ENCODE results near the gene ERC1.
A peak's percentile ranks its signal among the peaks of the same experiment; 100 is the strongest.

ERC1 gene

DNA sequence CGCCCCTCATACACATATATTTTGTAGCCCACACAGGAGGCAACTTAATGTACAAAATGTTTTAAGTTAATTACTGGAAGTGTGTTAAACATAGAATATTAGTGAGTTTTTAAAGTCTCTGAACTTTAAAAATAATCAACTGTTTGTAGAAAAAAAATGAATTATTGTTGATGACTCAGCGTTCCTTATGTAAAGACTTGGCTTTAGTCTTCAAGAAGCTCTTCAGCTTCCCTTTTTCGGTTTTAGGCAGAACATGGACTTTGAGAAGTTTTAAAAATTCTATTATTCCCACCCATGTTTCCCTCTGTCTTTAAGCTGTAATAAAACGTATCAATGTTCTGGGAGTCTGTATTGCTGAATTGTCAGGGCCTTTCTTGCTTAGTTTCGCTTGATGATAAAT, 333.9 kb downstream of the ERC1 start:
- H3K27me3 ChIP-seq = no peaks in the 10 kb centered on the region
- peak overlapping the region; percentile 59 for H3K27ac ChIP-seq
- no peak overlapping the region for H3K4me3 ChIP-seq (ENCODE audit: low read depth in 1 of 2, low read length in 1 of 2)
- H3K36me3 ChIP-seq = no peaks in the 10 kb centered on the region
- H3K4me1 ChIP-seq (ENCODE audit: control insufficient read depth in 1 of 2, insufficient read depth in 1 of 2, low read depth in 1 of 2, low read length in 1 of 2) = peaks cover 24 to 33% of the 10 kb centered on the region in 2 experiments
- TF ChIP-seq, protein P1, sequence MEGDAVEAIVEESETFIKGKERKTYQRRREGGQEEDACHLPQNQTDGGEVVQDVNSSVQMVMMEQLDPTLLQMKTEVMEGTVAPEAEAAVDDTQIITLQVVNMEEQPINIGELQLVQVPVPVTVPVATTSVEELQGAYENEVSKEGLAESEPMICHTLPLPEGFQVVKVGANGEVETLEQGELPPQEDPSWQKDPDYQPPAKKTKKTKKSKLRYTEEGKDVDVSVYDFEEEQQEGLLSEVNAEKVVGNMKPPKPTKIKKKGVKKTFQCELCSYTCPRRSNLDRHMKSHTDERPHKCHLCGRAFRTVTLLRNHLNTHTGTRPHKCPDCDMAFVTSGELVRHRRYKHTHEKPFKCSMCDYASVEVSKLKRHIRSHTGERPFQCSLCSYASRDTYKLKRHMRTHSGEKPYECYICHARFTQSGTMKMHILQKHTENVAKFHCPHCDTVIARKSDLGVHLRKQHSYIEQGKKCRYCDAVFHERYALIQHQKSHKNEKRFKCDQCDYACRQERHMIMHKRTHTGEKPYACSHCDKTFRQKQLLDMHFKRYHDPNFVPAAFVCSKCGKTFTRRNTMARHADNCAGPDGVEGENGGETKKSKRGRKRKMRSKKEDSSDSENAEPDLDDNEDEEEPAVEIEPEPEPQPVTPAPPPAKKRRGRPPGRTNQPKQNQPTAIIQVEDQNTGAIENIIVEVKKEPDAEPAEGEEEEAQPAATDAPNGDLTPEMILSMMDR (IDR thresholded peaks at IDR 0.05) = no peak
- no peaks in the 10 kb centered on the region for H3K9me3 ChIP-seq

DNA sequence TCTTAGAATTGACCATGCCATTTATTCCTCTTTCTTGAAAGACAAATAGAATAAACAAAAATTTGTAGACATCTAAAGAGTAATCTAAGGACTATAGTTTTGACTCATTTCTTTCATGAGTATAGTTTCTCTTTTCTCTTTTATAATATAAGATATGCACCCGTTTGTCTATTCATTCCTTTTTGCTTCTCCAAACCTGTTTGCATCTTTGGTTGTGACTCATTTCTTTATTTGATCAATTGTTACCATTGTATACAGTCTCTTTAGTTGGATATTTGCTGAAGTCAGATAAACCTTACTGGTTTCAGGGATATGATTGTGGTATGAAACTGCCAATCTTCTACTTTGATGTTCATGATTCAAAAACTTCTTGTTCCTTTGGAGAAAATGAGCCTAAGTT, 334.6 kb downstream of the ERC1 start:
- Histone ChIP-seq H3K27me3 (no peaks in the 10 kb centered on the region), H3K9me3 (no peaks in the 10 kb centered on the region), H3K27ac (no peak overlapping the region), H3K4me1 (ENCODE audit: control insufficient read depth in 1 of 2, insufficient read depth in 1 of 2, low read depth in 1 of 2, low read length in 1 of 2) (peaks cover 24 to 33% of the 10 kb centered on the region in 2 experiments), H3K36me3 (no peaks in the 10 kb centered on the region), H3K4me3 (ENCODE audit: low read depth in 1 of 2, low read length in 1 of 2) (no peak overlapping the region)
- TF ChIP-seq, protein P1 (IDR thresholded peaks at IDR 0.05) = no peak

DNA sequence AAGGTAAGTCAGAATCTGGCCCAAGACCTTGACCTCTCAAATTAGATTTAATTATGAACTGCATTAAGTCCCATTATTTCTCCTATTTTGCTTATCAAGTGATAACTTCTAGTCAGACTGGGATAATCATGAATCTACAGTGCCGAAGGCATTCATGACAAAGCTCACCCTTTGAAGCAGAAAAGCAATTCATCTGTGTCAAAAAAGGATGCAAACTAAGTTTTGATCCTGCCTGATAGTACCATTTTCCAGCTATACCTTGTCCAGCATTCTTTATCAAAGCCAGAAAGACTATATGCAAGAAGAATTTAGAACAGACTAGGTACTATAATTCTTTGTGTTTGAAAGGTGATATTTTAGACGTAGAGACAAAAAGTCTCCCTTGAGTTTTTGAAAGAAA, 335.2 kb downstream of the ERC1 start:
- H3K9me3 ChIP-seq = no peaks in the 10 kb centered on the region
- no peak overlapping the region for H3K4me3 ChIP-seq (ENCODE audit: low read depth in 1 of 2, low read length in 1 of 2)
- no peaks in the 10 kb centered on the region for H3K27me3 ChIP-seq
- TF ChIP-seq, protein P1 (IDR thresholded peaks at IDR 0.05) = no peak
- H3K36me3 ChIP-seq = no peaks in the 10 kb centered on the region
- H3K4me1 ChIP-seq (ENCODE audit: control insufficient read depth in 1 of 2, insufficient read depth in 1 of 2, low read depth in 1 of 2, low read length in 1 of 2) = peaks cover 24 to 33% of the 10 kb centered on the region in 2 experiments
- H3K27ac ChIP-seq = no peak overlapping the region

DNA sequence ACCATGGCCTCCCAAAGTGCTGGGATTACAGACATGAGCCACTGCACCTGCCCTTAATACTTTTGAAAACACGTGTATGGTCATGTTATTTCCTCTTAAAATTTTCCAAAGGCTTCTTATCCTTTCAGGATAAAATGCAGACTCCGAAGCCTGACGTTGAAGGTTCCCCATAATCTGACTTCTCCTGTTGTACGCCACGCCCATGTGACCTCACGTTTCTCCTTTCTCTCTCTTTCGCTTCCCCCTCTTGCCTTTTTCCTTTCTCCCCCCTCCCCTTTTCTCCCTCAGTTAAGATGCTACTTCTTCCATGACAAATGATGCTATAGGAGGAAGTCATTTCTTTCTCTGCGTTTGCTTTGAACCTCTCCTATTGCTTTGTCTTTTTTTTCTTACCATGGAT, 337.4 kb downstream of the ERC1 start:
- H3K4me1 ChIP-seq (ENCODE audit: control insufficient read depth in 1 of 2, insufficient read depth in 1 of 2, low read depth in 1 of 2, low read length in 1 of 2) = peaks cover 19 to 22% of the 10 kb centered on the region in 2 experiments
- peak overlapping the region; percentile 29 for H3K4me3 ChIP-seq (ENCODE audit: low read depth in 1 of 2, low read length in 1 of 2)
- no peaks in the 10 kb centered on the region for H3K9me3 ChIP-seq
- H3K27me3 ChIP-seq = no peaks in the 10 kb centered on the region
- no peaks in the 10 kb centered on the region for H3K36me3 ChIP-seq
- peak overlapping the region; percentile 72 for H3K27ac ChIP-seq
- TF ChIP-seq, protein P1 (IDR thresholded peaks at IDR 0.05) = no peak

DNA sequence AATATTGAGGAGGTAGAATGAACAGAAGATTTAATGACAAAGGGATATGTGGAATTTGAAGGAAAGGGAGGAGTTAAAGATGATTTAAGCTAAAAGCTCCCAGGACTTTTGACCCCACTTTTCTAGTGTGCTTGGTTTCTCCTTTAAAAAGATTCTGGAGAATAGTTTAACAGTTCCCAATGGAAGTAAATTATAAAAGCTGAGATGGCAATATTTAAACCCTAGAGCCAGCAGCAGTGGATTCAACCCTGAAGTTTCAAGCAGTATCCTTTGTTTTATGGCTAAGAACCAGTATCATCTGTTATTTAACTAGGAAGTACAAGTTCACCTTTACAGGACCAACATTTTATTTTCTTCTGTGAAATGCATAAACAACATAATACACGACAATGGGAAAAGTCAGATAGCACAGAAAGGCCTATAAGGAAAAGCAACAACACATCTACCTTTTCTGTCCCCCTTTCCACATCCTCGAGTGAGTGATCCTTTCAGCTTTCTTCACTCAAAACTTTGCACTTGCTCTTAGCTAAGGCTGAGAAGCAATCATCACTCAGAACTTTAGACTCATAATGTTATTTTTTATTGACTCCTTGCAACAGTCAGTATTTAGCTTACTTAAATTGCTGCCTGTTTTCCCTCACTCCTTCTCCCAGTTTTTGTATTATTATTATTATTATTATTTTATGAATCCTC, 338.9 kb downstream of the ERC1 start:
- TF ChIP-seq, protein P1 (IDR thresholded peaks at IDR 0.05) = no peak
- no peak overlapping the region for H3K4me3 ChIP-seq (ENCODE audit: low read depth in 1 of 2, low read length in 1 of 2)
- peaks cover 15 to 18% of the 10 kb centered on the region in 2 experiments for H3K4me1 ChIP-seq (ENCODE audit: control insufficient read depth in 1 of 2, insufficient read depth in 1 of 2, low read depth in 1 of 2, low read length in 1 of 2)
- no peaks in the 10 kb centered on the region for H3K27me3 ChIP-seq
- no peaks in the 10 kb centered on the region for H3K9me3 ChIP-seq
- H3K36me3 ChIP-seq = no peaks in the 10 kb centered on the region
- no peak overlapping the region for H3K27ac ChIP-seq
